HUES64 (cell line): ENCODE measurements around the gene PCDHGC5.

Source experiments
- H3K27ac ChIP-seq: 2 replicates; pipeline ENCODE4 v1.7.0; 2013; ENCODE audit warnings: low read depth, low read length, inconsistent platforms
- H3K27me3 ChIP-seq: 2 replicates; pipeline ENCODE4 v1.6.1; 2013; ENCODE audit warnings: mild to moderate bottlenecking, low read length; ENCODE audit not compliant: insufficient read depth
- H3K36me3 ChIP-seq: 2 replicates; pipeline ENCODE4 v1.6.1; 2013; ENCODE audit warnings: mild to moderate bottlenecking, low read length; ENCODE audit not compliant: insufficient read depth
- H3K4me1 ChIP-seq: 2 replicates; pipeline ENCODE4 v1.6.1; 2013; ENCODE audit warnings: mild to moderate bottlenecking, low read length, moderate library complexity; ENCODE audit not compliant: insufficient read depth
- H3K4me3 ChIP-seq: 2 replicates; pipeline ENCODE4 v1.5.1; 2013; ENCODE audit warnings: mild to moderate bottlenecking, low read length, moderate library complexity
- H3K9ac ChIP-seq: 2 replicates; pipeline ENCODE4 v1.6.1; 2013; ENCODE audit warnings: mild to moderate bottlenecking, low read depth, low read length
- H3K9me3 ChIP-seq: 2 replicates; pipeline ENCODE4 v1.6.1; 2013; ENCODE audit warnings: low read depth, low read length; ENCODE audit not compliant: insufficient read depth
- WGBS: fragments of 150-250, 120-280 bp; methylation state at CpG from one replicate; pipeline ENCODE4 v1.1.7; 2013; ENCODE audit warnings: missing lambda C conversion rate; 5-methylcytosine and 5-hydroxymethylcytosine counted together

Gene PCDHGC5

DNA sequence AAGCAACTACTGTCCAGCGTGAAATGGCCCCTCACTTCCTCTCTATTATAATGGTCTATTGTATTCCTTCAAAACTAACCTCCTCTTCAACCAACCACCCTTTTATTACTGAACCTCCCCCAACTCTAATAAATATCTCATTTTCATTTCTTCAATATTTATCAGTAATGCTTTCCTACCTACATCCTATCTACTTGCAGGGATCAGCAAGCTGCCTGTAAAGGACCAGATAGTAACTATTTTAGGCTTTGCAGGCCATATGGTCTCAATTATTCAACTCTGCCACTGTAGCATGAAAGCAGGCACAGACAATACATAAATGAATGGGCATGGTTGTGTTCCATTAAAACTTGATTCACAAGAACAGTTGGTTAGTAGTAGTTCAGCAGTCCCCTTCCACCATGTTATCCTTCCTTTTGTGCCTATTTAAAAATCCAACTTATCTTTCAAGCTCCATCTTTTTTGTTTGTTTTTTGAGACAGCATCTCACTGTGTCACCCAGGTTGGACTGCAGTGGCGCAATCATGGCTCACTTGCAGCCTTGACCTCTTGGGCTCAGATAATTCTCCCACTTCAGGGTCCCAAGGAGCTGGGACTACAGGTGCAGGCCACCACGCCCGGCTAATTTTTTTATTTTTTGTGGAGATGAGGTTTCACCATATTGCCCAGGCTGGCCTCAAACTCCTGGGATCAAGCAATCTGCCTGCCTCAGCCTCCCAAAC, 45.8 kb downstream of the PCDHGC5 start:
- H3K9me3 ChIP-seq, result no peaks in the 10 kb centered on the region
- H3K4me3 ChIP-seq, result no peak overlapping the region
- no peaks in the 10 kb centered on the region for H3K4me1 ChIP-seq
- H3K27me3 ChIP-seq, result no peaks in the 10 kb centered on the region
- H3K27ac ChIP-seq, result no peak overlapping the region
- no peak overlapping the region for H3K9ac ChIP-seq
- 94% methylated on average over 4 of the region's 4 CpGs for WGBS
- H3K36me3 ChIP-seq, result peaks cover 35% of the 10 kb centered on the region
